ENCODE data around the gene WWOX.
"Not testable (repeated sequence)": the region's sequence is repeated elsewhere in the genome, so short reads cannot be mapped to it uniquely, and the experiment has no call there.

WWOX gene

DNA sequence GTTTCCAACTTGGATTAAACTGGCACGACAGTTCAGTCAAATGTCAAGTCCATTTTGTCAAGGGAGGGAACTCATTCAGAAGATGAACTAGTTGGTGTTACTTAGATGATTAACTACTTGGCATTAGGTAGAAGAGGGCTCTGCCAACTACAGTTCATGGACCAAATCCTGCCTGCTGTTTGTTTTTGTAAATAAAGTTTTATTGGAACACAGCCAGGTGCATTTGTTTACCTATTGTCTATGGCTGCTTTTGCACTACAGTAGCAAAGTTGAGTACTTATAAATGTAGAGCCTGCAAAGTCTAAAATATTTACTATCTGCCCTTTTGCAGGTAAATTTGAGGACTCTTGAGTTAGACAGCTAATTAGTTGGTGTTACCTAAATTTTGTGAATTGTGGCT is 1091.1 kb downstream of the WWOX start:
- no peak for DNase-seq (ENCODE audit: low read depth, low spot score)

DNA sequence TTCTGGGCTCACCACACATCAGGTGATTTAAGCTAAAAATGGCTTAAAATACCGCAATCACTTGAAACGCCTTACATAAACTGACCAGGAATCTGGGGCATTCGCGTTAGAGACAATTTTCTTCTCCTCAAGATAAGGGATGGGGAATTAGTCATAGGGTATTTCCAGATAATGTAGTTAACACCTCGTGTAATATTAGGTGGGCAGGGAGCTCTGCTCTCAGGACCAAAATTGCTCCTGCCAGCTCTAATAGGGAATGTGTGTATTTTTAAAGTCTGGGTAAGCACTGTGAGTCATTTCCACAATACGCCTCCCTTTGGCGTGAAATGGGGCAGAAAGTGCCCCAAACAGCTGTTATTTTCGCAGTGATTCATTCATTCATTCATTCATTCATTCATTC is 1092.5 kb downstream of the WWOX start:
- no peak for DNase-seq (ENCODE audit: low read depth, low spot score)

DNA sequence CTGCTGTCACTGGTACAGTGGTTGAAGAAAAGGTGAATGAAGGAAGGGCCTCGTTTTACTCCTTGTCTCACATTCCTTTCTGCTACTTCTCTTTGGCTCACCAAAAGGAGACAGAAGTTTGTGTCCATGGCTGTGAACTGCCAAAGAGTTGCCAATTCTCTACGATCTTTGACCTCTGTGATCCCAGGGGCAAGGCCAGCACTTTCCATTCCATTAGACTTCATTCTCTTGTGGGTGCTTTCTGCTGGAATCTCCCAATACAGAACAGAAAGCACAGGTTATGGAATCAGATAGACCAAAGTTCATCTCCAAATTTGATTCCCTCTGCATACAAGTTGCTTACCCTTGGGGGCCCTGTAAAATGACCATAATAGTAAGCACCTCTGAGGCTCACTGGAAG is 1093.5 kb downstream of the WWOX start:
- DNase-seq (ENCODE audit: low read depth, low spot score), result no peak

DNA sequence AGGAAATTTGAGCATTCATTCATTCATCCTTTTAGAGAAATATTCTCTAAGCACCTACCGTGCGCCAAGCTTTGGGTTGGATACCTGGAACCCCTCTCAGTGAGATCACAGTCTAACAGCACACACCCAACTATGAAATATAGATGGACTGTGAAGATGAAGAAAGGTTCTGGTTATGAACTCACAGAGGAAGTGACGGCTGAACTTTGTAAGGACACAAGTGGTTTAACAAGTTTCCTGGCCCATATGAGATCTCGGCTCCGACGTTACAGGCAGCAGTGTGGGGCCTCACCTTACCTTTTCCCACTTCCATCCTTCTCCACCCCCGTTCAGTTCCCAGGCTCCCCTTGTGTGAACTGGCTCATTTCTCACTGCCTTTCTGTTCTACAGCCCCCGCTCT is 1094.8 kb downstream of the WWOX start:
- no peak for DNase-seq (ENCODE audit: low read depth, low spot score)

DNA sequence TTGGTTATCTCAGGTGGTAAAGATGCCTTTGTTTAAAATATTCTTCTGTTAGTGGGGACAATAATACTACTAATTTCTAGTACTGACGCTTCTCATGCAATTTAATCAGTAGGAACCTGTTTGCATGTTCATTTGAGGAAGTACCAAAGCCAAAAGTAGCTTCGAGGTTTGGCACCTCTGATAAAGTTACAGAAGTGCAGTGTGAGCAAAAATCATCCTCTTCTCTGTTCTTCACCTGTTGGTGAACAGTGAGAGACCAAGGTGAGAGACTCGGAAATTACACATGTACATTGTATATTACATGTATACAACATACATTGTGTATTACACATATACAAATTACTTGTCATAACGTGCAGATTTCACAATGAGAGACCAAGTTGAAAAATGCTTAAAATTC is 1096.5 kb downstream of the WWOX start:
- no peak for DNase-seq (ENCODE audit: low read depth, low spot score)

DNA sequence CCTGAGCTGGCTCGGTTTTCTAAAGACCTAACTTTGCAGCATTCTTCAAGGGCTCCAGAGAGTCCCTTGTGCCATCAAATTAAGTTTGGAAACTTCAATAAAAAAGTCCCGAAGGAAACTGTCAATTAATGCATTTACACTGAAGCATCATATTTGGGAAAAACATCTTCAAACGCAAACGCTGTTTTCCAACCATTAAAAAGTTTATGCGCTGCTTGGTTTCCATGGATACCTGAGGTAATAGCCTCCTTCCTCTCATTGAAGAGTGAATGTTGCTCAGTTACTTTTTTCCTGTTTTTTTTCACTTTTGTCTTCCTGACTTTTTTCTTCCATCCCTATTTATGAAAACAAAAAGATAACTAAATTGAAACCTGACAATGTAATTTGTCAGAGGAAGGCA is 1102.0 kb downstream of the WWOX start:
- DNase-seq (ENCODE audit: low read depth, low spot score), result no peak

DNA sequence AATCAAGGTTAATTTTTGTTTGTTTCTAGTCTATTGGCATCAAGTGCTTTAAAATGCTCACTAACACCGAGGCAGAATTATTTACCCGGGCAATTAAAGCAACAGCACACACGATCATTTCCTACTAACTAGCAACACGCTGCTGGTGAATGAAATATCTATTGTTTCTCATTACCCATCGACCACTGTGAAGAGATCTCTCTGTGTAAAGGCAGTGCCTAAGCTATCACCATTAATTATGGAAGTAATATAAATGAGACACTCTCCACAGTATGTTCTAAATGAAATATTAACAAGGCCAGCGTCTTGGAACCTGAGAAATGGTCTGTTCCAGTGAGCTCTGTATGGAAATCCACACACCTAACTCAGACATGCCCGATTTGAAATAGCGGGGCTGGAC is 1103.5 kb downstream of the WWOX start:
- no peak for DNase-seq (ENCODE audit: low read depth, low spot score)

DNA sequence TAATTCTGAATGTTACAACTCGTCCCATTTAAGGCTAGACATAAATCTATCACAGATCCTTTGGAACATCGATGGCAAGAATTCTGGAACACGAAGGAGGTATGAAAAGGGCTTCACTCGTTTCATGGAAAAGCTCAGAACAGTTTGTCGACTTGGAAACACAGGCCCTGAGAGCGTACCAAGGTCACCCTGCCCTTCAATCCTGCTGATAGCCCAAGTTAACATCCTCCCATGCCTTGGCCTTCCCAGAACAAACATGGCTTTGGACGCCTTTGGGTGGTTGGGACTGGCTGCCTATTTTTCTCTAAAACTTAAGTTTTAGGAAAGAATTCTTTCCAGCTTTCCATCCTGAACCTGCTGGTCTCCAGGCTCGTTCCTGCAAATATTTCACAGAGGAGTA is 1105.0 kb downstream of the WWOX start:
- no peak for DNase-seq (ENCODE audit: low read depth, low spot score)

DNA sequence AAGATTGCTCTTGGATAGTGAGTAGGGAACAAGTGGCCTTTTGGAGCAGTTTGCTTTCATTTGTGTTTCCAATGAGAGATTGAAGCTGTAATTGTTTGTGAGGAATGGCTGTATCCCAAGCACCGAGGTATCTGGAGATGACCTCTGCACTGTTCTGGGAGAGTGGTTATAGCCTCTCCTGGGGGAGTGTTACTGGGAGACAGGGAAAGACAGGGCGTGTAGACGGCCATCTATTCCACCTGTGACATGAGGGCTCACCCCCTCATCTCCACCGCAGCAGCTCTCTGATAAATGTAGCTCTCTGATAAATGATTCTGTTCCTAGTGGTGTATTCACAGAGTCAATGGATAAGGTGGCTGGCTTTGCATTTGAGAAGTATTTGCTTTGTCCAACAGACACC is 1107.4 kb downstream of the WWOX start:
- no peak for DNase-seq (ENCODE audit: low read depth, low spot score)

DNA sequence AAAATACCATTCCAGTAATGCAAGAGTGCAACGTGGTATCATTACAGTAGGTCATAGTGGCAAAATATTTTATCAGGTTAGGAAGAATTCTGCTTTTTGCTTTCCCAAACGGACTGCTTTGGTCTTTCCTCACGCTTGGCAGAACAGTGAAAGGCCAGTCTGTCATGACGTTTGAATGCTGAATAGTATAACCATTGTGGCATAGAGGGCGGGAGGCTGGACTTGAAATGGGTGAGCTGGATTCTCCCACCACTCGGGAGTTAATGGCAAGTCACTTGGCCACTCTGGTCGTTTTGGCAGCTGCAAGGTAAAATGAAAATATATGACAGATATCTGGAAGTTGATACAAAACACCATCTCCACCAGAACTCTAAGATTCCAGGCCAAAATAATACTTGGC is 1109.9 kb downstream of the WWOX start:
- no peak for DNase-seq (ENCODE audit: low read depth, low spot score)

DNA sequence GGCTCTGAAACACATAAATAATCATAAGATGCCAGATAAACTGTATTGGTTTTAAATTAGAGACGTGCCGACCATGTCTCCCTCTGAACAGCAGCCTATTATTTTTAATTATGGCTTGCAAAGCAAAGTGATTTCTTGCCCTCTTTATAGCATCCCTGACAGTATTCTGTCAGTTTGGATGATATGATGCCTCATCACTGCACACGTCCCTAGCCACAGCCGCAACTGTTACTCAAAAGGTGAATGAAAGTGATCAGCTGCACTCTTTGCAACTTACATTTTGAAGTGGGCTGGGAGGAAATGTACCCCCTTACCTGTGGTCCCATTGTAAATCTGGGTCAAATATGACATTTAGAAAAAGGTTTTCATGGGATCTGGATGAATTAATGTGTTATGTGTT is 1111.2 kb downstream of the WWOX start:
- DNase-seq (ENCODE audit: low read depth, low spot score), result no peak

DNA sequence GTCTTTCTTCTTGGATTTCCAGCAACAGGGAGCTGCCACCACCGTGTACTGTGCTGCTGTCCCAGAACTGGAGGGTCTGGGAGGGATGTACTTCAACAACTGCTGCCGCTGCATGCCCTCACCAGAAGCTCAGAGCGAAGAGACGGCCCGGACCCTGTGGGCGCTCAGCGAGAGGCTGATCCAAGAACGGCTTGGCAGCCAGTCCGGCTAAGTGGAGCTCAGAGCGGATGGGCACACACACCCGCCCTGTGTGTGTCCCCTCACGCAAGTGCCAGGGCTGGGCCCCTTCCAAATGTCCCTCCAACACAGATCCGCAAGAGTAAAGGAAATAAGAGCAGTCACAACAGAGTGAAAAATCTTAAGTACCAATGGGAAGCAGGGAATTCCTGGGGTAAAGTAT is 1112.1 kb downstream of the WWOX start:
- DNase-seq (ENCODE audit: low read depth, low spot score), result no peak

DNA sequence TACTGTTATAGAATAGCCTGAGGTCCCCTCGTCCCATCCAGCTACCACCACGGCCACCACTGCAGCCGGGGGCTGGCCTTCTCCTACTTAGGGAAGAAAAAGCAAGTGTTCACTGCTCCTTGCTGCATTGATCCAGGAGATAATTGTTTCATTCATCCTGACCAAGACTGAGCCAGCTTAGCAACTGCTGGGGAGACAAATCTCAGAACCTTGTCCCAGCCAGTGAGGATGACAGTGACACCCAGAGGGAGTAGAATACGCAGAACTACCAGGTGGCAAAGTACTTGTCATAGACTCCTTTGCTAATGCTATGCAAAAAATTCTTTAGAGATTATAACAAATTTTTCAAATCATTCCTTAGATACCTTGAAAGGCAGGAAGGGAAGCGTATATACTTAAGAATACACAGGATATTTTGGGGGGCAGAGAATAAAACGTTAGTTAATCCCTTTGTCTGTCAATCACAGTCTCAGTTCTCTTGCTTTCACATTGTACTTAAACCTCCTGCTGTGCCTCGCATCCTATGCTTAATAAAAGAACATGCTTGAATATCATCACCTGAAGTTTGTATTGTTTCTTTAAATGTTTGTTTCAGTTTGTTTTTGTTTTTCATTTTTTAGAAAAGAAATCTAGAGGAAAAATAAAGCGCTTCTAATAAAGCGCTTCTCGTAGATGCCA is 1112.8 kb downstream of the WWOX start:
- no peak for DNase-seq (ENCODE audit: low read depth, low spot score)

DNA sequence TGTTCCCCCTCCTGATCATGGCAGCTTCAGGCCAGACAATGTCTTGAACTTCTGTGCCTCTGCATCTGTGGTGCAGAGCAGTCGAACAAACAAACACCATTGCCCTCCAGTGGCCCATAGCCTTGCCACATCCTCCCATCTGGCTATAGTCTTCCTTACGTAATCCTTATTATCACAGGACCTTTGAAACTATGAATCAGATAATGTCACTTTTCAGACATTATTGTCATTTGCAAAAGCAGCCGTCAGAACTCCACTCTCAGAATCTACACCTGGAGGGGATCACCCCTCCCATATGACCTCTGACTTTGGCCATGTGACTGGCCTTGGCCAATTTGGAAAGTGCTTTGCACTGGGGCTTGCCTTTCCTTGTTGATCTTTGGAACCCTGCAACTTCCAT is 1113.8 kb downstream of the WWOX start:
- DNase-seq (ENCODE audit: low read depth, low spot score), result no peak

DNA sequence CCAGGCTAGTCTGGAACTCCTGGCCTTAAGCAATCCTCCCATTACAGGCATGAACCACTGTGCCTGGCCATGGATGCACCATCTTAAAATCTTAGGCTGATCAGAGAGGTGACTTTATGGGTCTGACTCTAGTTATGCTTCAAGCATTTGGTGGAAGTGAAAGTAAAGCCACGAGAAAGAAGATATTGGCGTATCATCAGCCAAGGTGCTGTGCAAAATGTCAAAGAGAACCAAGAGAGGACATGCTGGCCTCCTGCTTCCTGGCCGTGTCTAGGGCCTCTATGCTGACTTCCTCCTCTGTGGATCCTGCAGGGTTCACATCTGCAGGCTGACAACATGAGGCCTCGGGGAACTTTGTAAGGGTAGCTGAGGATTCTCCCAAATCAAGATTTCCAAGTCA is 1115.8 kb downstream of the WWOX start:
- no peak for DNase-seq (ENCODE audit: low read depth, low spot score)

DNA sequence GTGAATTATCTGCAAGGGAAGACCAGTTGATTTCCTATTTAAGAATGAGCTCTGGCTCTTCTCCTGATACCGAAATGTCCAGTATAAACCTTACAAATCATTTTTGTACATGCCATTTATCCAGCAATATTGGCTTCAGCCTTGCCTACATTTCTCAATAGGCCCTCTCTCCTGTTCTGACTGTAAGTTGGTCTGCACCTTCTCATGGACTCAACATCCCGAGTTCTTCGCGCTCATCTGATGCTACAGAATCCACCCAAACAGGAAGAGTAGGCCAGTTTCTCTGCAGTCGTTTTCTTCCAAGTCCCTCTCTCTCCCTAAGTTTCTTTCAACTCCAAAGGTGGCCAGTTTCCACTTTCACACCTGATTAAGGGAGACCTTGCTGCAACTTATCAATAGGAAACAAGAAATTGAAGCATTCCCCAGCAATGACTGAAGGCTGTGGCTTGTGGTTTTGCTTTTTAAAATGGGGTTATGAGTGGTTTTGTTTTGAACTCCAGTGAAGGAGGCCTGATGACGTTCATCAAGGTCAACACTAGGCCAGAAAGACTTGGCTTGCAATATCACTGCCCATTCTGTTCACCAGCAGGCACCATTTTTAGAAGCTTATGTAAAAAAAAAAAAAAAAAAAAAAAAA is 1118.0 kb downstream of the WWOX start:
- no peak for DNase-seq (ENCODE audit: low read depth, low spot score)

DNA sequence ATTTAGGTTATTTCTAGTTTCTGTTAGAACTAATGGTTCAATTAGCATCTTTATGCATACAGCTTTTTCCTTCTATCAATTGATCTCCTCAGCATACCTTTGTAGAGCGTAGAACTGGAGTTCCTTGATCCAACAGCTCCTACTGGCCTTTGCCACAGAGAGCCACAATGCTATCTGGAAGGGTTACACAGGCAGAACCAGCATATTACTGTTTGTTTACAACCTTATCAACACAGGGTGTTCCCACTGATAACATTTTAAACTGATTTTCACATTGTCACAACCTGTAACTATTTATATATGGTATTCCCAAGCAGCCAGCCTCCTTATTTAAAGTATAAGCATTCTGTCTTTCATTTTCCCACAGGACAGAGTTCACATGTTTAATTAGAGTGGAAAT is 1118.9 kb downstream of the WWOX start:
- DNase-seq (ENCODE audit: low read depth, low spot score), result no peak

DNA sequence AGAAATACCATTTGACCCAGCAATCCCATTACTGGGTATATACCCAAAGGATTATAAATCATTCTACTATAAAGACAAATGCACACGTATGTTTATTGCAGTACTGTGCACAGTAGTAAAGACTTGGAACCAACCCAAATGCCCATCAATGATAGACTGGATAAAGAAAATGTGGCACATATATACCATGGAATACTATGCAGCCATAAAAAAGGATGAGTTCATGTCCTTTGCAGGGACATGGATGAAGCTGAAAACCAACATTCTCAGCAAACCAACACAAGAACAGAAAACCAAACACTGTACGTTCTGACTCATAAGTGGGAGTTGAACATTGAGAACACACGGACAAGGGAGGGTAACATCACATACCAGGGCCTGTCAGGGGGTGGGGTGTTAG is 1126.5 kb downstream of the WWOX start:
- not testable (repeated sequence) for DNase-seq (ENCODE audit: low read depth, low spot score)

DNA sequence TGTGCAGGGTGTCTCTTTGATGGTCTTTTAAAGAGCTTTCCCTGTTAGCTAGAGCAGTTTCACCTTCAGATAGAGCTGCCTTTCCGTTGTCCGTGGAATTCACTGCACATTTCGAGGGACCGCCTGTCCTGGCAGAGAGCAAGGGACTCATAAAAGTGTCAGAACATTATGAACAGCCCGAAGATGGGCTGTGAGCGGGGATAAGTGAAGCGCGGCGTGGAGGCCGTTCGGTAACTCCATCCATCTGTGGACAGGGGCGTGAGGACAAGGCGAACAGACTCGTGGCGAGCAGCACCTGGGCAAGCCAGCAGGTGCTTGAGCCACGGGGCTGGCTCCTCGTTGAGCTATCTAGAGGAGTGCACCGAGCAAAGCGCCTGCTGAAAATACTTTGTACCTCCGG is 1129.9 kb downstream of the WWOX start:
- DNase-seq (ENCODE audit: low read depth, low spot score), result no peak

DNA sequence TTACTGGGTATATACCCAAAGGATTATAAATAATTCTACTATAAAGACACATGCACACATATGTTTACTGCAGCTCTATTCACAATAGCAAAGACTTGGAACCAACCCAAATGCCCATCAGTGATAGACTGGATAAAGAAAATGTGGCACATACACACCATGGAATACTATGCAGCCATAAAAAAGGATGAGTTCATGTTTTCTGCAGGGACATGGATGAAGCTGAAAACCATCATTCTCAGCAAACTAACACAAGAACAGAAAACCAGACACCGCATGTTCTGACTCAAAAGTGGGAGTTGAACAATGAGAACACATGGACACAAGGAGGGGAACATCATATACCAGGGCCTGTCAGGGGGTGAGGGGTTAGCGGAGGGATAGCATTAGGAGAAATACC is 1146.2 kb downstream of the WWOX start:
- DNase-seq (ENCODE audit: low read depth, low spot score), result not testable (repeated sequence)

DNA sequence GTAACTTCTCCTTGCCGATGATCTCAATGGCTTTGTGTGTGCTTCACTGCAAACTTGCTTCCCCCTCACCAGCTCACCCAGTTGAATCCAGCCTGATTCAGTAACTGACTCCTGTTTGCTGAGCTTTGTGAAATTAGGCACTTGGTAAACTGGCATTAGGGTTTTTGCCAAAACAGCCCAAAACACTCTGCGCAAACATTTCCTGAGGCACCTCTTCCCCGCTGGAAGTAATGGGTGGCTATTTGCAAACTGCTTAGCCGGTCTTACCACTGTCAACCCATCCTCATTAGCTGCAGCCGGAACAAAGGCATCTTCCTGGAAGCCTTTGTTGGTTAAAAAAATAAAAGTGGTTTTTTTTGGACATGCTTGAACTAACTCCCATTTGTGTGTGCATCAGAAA is 1147.9 kb downstream of the WWOX start:
- DNase-seq (ENCODE audit: low read depth, low spot score), result no peak

DNA sequence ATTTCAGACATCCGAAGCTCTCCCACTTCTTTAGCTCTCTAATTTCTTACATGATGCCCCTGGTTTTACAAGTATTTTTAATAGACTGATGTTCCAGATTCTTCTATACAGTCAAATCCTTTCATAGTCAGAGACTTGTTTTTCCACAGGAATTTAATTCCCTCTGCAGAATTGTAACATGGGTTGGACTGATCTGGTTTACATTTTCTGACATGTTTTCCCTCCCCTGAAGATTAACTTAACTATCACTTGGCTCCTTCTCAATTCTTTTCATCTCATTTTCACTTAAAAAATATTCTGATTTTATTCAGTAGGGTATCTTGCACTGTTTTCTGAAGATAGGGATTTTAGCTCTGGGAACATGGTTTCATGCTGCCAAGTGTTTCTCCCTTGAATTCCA is 1148.9 kb downstream of the WWOX start:
- no peak for DNase-seq (ENCODE audit: low read depth, low spot score)

DNA sequence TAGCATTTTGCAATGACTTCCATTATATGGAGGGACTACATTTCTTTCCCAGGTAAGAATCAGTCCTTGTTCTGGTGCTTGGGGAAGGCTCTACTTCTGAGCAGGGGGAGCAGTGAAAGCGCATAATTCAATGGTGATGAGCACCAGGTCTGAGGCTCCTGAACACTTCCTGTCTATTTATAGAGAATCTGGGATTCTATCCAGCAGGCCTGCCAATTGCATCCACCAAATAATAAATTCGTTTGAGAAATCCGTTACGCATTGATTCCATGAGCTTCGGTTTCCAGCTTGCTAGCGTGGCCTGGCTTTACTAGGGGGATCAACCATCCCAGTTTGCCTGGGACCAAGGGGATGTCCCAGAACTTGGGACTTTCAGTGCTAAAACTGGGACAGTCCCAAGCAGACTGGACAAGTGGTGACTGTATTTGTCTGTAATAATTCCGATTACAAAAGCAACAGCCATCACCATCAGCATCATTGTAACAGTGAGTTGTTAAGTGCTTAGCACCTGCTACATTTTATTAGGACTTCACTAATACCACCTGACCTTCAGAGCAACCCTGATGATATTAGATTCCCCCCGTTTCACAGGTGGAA is 1151.1 kb downstream of the WWOX start:
- DNase-seq (ENCODE audit: low read depth, low spot score), result no peak
